SKM-1 treated with dmso at 0.1 percent for 144 hours (cell line): ENCODE data around the gene COL9A3.

Experiments used
- DNase-seq: peaks from one replicate; lab custom pipeline; 2025; ENCODE audit not compliant: unreplicated experiment; lab: John Stamatoyannopoulos, UW

COL9A3 gene

DNA sequence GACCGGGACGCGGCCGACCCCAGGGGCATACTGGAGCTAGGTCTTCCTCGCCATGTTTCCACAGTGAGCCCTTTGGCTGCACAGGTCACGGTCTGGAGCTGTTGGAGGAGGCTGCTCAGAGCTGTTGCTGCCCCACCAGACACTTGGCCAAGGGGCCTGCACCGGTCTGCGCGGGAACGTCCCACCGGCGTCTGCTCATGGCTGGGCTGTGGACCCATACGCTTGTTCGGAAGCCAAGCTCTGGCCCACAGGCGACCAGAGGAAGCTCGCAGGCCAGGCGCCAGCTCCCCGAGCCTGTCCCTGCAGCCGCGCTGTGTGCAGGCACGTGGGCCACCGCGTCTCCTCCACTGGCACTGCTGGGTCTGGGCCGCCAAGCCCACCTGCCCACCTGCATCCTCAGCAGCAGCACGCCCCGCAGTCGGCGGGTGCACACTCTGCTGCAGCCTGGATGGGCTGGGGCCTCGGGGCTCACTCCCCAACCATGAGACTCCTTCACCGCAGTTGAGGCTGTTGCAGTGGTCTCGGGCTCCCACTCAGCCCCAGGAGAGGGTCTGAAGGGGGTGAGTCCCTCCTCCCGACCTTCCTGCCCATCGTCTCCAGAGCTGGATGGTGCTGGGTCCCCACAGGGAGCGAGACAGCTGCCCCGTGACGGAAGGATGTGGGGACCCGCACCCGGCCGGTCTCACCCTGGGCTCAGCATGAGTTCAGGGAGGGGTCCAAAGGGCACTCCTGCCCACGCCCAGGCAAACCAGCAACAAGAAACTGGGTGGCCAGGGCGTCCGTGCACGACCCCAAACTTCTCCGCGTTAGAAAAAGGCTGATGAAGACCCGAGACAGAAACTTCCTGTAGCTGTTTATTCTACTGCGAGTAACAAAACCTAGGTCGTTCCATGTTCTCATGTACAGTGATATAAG, 60.3 kb downstream of the COL9A3 start:
- DNase-seq = no peak

DNA sequence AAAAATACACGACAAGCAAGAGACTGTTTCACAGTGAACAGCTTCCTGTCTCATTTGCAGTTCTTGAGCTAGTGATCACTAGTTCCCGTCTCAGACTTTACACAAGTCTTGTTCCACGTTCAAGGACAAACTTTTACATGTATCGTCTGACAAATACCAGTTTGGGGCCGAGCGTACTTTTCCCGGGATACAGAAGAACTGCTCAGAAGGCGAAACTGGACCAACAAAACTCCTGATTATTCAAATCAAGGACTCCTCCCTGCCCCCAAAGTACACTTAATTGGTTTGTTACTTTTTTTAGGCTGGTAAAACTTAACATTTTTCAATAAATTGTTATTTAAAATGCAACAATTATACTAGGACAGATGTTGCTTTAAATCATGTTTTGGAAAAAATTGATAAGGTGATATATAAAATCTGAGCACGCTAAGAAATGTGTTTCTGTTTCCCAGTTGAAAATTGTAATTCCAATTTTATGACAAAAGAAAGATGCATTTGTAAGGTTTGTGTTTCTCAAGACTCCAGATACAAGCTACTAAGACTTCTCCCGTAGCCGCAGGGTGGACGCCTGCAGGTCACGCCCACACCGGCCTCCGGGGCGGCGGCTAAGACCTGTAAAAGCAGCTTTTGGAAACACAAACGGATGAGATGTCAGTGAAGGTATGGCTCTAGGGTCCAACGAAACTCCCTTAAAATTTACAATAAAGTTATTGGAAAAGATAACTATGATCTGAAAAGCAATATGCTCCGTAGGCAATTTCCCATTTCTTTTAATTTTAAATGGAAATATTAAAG, 61.6 kb downstream of the COL9A3 start:
- DNase-seq = no peak

DNA sequence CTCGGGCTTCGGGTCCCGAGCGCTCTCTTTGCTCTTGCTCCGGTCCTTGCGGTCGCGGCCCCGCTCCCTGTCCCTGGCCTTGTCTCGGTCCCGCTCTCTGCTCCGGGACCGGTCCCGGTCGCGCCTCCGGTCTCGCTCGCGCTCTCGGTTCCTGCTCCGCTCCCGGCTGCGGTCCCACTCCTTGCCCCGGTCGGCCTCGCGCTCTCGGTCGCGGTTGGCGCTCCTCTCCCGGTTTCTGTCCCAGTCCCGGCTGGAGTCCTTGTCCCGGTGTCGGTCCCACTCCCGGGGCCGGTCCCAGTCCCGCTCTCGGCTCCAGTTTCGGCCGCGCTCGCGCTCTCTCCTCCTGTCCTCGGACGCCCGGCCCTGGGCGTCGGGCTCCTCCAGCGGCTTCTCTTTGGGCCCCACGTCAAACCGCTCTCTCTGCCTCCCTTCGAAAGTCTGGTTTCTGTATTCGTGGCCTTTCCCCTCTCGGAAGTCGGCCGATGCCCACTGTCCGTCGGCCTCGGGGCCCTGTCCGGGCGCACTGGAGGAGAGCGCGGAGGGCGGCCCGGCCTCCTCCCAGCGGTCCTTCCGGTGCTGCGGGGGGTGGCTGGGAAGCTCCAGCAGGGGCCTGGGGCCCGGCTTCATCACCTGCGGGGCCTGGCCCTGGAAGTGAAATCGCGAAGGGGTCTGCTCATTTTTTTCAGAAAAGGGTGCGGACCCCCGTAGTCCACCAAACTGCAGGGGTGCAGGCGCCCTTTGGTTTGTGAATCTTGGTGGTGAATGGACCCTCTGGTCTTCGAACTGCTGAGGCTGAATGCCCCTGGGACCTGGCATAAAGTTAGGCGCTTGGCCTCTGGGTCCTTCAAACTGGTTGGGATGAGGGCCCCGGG, 62.7 kb downstream of the COL9A3 start:
- DNase-seq = no peak

DNA sequence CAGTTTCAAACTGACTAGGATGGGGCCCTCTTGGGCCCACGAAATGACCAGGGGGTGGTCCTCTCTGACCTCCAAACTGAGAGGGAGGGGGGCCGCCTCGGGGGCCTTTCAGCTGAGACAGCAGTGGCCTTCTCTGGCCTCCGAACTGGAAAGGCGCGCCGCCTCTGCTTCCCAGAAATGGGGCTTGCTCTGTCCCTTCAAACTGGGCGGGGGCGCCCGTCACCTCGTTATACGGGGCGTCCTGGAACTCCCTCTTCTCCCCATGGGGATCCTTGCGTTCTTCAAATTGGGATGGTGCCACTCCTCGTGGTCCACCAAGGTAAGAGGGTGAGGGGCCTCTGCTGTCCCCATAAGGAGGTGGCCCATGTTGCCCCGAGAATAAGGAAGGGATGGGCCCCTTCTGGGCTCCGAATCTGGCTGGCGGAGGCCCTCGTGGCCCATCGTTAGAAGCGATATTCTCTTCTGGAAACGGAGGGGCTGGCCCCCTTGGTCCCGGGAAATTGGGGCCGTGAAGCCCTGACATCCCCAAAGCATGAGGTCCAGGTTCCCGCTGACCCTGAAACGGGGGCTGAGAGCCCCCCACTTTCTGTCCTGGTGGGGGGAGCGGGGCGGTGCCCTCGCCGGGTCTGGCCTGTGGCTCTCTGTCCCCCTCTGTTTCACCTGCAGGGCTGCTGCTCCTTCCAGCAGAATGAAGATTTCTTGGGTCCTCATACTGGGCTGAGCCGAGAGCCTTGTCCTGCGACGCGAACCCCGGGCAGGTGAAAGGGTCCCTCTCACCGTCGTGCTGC, 63.5 kb downstream of the COL9A3 start:
- no peak for DNase-seq

DNA sequence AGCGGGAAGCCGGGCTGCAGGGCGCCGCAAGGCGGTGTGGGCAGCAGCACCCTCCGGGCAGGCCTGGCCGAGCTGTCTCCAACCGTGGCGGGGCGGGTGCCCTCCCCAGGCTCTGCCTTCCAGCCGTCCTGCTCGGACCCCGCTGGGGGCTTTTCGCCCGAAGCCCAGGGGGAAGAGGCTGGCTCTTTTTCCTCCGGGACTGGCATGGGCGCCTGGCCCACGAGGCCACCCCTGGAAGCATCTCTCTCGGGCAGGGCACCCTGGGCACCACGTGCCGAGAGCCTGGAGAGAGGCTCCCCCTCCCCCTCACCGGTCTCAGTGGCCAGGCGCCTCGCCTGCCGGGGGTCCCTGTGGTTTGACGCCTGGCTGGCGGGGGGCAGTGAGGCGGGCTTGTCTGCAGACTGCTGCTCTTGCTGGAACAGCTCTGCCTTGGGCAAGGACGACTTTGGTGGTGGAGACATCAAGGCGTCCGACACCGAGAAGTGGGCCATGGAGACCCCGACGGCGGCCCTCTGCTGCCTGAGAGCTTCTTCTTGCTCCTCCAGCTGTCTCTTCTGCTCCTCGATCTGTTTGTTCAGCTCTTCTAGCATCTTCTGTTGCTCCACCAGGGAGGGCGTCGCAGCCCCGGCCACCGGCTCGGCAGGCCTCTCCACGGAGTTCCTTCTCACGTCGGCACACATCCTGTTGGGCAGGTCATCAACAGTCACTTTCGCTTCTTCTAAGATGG, 64.2 kb downstream of the COL9A3 start:
- no peak for DNase-seq

DNA sequence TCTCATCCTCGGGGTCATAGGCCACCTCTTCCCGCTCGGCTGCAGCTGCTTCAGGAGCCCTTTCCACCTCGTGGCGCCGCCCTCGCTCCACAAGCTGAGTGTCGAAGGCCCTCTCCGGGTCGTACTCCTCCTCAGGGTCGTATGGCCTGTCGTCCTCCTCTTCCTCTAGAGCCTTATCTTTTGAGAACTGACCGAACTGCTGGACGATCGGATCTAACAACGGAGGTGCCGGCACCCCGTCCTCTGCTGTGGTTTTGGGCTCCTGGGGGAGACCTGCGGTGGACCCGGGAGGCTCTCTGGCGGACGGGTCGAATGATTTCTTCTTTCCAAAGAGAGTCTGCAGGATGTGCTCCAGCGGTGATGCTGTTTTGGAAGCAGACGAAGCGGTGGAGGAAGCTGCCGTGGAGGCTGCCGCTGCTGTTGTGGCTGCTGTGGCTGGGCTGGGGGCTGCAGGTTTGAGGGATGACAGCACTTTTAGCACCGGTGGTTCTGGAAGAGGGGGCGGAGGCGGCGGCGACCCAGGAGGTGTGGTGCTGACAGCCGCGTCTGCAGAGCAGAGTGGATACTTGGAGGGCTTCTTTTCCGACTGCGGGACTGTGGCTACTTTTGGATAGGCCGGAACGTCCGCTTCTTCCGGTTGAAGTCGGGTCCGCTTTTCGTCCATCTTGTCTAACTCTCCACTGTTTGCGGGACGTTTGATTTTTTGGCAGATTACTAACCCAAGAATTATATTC, 65.0 kb downstream of the COL9A3 start:
- DNase-seq = no peak

DNA sequence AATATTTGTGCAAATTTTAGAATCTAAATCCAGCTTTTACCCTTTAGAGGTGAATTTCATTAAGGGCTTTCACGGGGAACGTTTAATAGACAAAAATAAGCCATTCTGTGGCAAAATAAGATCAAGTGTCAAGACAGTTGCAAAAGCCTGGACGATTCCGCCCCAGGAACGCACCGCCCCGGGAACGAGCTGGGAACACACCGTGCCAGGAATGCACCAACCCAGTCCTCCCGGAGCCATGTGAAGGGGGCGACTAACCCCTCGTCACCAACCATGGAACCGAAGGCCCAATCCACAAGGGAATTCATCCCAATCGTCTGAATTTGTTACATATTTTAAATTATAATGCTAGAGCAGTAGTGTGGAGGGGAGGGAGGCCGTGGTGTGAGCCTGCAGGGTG, 65.6 kb downstream of the COL9A3 start:
- no peak for DNase-seq

DNA sequence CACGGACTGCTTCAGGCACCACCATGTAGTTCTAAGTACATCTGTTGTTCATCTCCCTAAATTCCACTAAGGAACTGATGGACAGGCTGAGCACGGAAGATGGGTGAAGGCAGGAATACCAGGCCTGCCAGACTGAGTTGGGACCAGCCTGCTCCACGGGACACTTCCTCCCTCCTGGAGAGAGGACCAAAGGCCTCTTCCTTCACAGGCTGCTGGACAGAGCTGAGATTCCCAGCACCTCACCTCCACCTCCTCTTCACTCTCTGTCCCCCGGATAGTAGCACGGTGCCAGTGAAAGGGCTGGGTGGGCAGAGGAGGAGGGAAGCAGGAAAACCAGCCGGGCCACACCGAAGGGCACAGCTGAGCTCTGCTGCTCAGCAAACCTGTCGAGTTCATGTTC, 67.7 kb downstream of the COL9A3 start:
- DNase-seq = no peak

DNA sequence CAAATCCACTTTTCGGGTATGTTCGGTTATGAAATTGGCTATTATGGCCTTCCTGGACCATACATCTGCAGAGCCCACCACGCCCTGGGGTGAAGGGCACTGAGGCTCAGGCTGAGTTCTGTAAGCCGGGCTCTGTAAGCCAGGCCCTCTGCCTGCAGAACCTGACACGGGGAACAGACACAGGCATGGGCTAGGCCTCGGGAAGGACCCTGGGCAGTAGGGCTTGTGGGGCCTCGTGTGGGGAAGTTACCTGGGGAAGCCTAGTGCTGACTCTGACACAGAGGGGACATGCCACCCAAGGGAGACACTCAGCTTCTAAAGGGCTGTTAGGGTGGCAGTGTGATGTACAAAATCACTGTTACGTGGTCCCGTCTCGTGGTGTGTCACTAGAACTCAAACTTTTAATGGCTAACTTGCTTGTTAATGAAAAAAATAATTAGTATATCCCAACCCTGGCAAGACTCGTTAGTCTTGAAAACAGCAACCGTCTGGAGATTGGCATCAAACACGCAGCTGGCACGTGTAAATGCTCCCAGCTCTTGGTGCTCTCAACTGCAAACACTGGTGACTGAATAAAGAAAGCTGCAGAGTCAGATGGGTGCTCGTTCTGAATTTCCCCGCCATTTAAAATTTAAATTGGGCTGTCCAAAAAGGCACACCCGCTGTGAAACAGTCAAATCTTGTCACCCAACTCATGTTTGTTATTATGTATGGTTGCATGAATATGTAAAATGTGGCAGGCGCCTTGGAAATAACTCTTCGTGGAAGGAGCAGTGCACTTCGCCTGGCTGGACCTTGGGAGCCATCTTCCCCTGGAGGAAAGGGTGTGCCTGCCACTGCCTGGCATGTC, 68.4 kb downstream of the COL9A3 start:
- DNase-seq = no peak

DNA sequence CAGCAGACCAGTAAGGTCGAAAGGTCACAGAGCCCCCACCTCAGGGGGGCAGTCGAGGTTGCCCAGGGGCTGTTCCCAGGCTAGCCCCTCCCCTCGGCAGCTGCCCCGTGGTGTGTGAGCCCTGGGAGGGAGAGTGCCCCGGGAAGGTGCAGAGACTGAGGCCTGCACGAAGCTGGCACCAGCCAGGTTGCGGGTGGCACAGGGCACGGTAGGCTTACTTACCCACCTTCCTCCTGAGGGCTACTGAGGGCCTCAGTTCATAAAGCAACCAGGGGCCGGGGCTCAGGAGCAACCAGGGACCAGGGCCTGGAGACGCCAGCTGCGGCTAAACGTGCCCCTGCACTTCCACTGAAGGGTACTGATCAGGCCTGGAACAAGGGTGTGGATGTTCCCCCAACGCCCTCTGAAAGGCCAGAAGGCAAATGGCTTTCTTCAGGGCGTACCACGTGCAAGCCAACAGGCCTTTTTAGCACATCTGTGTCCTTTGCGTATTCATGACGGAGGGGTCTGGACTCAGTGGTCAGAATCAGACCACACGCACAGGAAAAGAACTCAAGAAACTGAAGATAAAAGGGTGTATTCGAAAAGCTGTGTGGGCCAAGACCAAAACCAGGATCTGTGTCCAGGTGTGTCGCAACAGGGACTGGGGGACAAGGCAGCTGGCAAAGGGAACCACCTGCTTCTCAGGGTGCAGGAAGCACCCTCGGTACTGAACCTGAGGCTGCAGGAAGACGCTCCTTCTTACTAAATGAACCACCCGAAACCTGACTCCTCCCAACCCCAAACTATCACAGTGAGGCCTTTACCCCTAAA, 69.3 kb downstream of the COL9A3 start:
- DNase-seq = no peak

DNA sequence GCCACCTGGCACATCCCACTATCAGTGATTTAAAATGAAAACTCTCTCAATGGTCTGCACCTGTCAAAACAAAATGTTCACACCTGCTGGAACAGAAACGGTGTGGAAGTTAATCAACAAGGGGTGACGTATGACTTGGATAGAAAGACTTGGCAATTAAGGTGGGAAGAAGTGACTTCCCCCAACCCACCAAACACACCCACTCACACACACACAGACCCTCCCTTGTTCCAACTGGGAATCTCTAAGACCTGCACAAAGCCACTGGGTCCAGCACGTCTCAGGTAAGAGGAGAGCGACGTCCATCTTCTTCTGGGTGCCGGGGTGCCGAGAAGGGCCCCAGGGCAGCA, 69.8 kb downstream of the COL9A3 start:
- DNase-seq = no peak

DNA sequence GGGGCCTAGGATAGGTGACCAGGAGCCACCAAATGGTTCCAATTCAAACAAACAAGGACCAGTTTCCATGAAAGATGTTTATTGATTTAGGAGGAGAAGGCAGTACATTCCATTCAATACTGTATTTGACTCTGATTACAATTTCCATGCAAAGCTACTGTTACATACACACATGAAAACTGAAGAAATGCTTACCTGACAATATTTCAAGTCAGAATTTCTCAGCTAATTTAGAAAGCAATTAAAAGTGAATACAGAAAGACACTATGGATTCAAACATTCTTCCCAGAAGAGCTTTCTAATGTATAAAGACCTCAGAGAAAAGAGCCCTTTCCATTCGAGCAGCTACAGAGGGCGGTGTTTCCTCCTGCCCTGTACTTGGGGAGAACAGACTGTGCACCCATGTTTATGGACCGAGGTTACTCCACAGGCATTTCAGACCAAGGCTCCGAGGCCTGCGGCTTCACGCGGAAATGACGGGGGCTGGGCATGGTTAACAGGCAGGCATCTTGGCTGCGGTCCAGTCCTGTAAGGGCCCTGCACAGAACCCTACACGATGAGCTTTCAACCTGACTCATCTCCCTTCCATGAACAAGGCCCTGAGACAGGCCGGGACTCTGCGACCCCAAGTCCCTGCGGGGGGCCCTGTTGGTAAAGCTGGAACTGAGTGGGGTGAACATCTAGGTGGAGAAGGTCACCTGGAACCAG, 70.5 kb downstream of the COL9A3 start:
- peak; percentile 69 for DNase-seq

DNA sequence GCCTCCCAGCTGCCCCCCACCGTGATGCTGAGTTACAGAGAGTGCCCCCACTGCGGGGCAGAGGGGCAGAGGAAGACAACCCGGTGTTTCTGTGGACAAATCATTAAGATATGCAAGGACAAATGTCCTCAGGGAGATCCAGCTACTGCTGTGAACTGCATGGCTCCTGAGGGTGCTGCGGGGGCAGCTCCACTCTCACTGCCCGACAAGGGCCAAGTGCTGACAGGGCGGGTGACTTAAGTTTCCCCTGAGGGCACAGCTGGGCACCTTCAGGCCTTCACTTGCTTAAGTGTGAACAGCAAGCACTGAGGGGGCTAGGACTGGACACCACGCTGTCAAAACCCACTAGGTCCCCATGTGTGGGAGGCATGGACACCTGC, 71.0 kb downstream of the COL9A3 start:
- no peak for DNase-seq

DNA sequence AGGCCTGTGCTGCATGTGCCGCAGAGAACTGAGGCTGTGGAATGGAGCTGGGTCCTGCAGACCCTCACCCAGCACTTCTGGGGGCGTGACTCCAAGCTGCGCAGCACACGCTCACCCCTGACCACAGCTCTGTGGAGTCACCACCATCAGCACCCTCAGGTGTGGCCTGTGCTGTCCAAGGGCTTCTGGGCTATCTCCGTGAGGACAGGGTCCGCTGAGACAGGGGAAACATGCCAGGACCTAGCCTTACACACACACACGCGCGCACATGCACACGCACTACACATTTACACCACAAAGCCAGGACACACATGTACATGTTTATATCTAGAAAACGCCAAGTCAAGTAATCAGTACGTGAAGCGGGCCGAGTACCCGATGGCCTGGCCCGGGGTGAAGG, 71.6 kb downstream of the COL9A3 start:
- DNase-seq = no peak

DNA sequence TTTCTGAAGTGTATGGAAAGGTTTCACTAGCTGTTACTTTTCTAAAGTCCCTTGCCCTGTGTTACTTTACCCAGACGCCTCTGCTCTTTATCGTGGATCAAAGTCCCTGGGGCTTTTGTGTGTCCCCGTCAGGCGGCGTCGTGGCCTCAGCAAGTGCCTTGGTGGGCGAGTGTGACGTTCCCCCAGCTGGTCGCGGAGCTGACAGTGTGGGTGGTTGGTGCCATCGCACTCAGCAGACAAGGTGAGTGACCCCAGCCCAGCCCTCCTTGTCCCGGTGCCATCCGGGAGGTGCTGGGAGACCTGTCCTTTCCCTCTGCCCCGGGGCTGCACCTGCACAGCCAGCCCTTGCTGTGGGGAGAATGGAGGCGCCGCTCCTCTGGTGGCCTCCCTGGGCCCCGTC, 72.1 kb downstream of the COL9A3 start:
- no peak for DNase-seq

DNA sequence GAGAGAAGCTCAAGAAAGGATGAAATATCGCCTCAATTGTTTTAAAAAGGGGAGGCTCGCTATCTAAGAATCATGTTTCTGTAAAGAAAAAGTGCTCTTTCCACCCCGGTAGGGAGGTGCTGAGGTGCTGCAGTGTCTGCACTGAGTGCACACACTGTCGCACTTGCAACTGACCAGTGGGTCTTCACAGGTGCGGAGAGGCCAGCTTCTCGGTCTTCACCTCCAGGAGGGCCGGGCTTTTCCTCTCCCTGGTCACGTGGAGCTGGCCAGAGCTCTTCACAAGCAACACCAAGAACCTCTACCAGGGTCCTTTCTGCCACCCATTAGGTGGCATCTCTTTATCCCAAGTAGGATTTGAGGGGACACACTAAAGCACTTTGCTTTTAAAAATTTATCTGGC, 72.6 kb downstream of the COL9A3 start:
- no peak for DNase-seq

DNA sequence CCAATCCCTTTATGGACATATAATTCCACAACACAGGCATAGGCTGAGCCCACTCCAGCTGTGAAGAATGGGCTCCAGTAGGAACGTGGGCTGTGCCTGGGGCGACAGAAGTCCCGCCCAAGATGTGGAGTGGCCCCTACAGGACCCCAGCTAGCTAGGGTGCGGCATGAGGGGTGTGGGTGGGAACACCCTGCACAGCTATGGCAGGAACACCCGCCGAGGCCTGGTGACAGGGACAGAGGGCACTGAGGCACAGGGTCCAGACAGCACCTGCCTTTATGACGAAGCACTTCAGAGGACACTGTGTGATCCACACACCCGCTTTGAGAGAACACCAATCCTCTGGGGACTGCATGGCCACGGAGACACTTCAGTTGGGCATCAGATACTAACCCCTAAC, 73.0 kb downstream of the COL9A3 start:
- DNase-seq = no peak
